ENCODE results near the gene RFX5. TPM values are rescaled to one million over a fixed set of nuclear protein-coding genes. Genes with fewer than 3 reads are reported as not detected.

RFX5 gene
- total and polyA plus RNA-seq, 2 experiments from 2014 or later, result 14.1 to 48.8 TPM

DNA sequence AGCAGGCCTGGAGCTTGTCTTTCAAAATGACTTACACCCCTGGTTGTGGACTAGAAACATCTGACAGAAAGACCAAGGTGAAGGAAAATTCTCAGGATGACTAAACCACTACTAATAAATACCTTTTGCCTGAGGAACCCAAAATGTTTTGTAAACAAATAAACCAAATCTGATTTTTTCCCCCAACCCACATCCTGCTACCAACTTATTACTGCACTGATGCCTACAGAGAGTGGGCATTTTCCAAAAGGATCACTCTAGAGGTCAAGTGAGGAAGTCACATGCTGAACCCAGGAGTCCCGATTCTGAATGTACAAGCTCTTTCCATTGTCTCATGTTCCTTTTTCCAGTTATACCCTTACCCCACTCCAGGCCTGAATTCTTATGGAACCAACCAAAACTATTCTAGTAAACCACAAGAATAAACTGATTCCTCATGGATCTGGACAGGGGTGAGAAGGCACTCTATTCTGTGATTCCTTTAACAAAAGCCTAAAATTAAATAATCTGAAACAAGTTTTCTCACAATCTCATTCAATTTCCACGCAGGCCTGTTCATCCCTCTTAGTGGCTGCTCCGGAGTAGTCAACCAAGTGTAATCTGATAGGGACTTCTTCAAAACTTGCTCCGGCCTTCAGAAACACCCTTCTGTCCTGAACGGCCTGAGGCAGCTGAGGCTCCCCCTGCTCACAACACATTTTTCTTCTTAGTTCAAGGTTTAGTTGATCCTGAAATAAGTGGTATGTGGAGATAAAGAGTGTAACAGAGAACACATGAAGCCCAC, 21.2 kb downstream of the RFX5 start:
- 29% methylated on average over 5 of the region's 5 CpGs for WGBS (ENCODE audit: low lambda C conversion rate, missing lambda C conversion rate)
- Histone ChIP-seq H3K27ac (peak overlapping the region; percentile 96), H3K4me1 (ENCODE audit: insufficient read depth) (peaks cover 18% of the 10 kb centered on the region), H3K36me3 (replicated peaks; ENCODE audit: insufficient read depth, low read depth) (no peaks in the 10 kb centered on the region), H3K4me2 (peak overlapping the region; percentile 79), H2AFZ (no peak overlapping the region), H3K79me2 (peaks cover 60% of the 10 kb centered on the region), H3K27me3 (no peaks in the 10 kb centered on the region), H3K4me3 (peak overlapping the region; percentile 65), H3K9me3 (ENCODE audit: low read depth) (no peaks in the 10 kb centered on the region), H3K9me2 (replicated peaks; ENCODE audit: insufficient read depth) (no peaks in the 10 kb centered on the region), H4K20me1 (ENCODE audit: insufficient read depth, poor library complexity, severe bottlenecking) (no peaks in the 10 kb centered on the region)
- no peak for TF ChIP-seq EZH2 (IDR thresholded peaks at IDR 0.05; ENCODE audit: borderline replicate concordance)
- DNase-seq (ENCODE audit: low spot score), result no peak

DNA sequence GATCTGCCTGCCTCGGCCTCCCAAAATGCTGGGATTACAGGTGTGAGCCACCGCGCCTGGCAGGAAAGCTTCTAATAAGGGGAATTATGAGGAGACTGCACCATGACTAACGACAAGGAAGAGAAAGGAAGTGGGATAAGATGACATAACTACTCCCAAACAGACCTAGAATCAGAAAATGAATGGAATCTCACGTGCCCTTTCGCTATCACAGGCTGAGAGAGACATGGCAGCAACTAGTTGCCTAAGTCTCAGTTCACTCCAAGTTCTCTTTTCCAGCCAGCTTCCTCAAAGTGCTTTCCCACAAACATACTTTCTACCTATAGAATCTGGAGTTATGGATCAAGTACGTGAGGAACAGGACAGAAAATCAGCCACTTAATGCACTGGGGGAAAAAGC, 21.8 kb downstream of the RFX5 start:
- TF ChIP-seq, protein P1, sequence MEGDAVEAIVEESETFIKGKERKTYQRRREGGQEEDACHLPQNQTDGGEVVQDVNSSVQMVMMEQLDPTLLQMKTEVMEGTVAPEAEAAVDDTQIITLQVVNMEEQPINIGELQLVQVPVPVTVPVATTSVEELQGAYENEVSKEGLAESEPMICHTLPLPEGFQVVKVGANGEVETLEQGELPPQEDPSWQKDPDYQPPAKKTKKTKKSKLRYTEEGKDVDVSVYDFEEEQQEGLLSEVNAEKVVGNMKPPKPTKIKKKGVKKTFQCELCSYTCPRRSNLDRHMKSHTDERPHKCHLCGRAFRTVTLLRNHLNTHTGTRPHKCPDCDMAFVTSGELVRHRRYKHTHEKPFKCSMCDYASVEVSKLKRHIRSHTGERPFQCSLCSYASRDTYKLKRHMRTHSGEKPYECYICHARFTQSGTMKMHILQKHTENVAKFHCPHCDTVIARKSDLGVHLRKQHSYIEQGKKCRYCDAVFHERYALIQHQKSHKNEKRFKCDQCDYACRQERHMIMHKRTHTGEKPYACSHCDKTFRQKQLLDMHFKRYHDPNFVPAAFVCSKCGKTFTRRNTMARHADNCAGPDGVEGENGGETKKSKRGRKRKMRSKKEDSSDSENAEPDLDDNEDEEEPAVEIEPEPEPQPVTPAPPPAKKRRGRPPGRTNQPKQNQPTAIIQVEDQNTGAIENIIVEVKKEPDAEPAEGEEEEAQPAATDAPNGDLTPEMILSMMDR (IDR thresholded peaks at IDR 0.05; ENCODE audit: poor library complexity), result no peak
- TF ChIP-seq EZH2 (IDR thresholded peaks at IDR 0.05; ENCODE audit: borderline replicate concordance) (no peak), EZH2phosphoT487 (IDR thresholded peaks at IDR 0.05; ENCODE audit: low read depth, severe bottlenecking, unreplicated experiment) (no peak)
- WGBS (ENCODE audit: low lambda C conversion rate, missing lambda C conversion rate), result 88% methylated on average over 7 of the region's 7 CpGs
- no peak for DNase-seq (ENCODE audit: low spot score)
- Histone ChIP-seq H3K27ac (peak overlapping the region; percentile 96), H3K9me2 (replicated peaks; ENCODE audit: insufficient read depth) (no peaks in the 10 kb centered on the region), H3K9me3 (ENCODE audit: low read depth) (no peaks in the 10 kb centered on the region), H3K36me3 (replicated peaks; ENCODE audit: insufficient read depth, low read depth) (no peaks in the 10 kb centered on the region), H2AFZ (no peak overlapping the region), H3K27me3 (no peaks in the 10 kb centered on the region), H3K4me3 (no peak overlapping the region), H3K79me2 (peaks cover 66% of the 10 kb centered on the region), H3K4me1 (ENCODE audit: insufficient read depth) (peaks cover 18% of the 10 kb centered on the region), H3K4me2 (peak overlapping the region; percentile 79), H4K20me1 (ENCODE audit: insufficient read depth, poor library complexity, severe bottlenecking) (no peaks in the 10 kb centered on the region)

DNA sequence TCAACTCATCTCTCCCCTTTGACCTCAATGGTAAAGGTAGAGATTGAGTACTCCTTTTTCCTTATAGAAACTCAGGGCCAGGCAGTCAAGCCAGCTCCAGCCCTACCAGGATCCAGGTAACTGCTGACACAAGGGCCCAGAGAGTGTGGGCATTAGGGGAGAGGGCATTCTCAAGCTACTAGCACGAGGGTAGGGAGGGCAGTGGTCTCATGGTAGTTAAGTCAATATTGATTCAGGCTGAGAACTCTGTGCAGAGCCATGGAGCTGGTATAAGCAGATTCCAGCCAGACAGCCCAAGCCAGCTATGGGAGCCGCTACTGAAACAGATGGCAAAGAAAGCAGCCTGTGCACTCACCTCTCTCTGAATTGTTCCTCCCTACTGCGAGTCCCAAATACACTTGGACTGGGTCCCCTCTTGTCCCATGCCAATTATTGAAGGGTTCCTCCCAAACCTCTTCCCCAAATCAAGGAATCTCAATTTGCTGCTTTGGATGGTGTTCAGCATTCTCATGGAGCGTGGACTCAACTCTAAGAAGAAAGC, 22.6 kb downstream of the RFX5 start:
- H3K79me2 ChIP-seq, result peaks cover 71% of the 10 kb centered on the region
- H2AFZ ChIP-seq, result no peak overlapping the region

DNA sequence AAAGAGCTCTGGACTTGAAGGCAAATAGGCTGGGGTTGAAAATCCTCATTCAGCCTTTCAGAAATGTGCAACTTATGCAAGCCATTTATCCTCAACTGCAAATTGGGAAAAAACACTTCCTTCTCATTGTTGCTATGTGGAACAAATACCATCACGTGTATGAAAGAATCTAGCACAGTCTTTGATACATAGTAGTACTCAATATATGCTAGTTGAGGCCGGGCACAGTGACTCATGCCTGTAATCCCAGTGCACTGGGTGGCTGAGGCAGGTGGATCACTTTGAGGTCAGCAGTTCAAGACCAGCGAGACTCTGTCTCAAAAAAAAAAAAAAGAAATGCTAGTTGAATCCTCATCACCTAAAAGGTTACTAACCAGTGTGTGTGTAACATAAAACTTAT, 28.1 kb downstream of the RFX5 start:
- Histone ChIP-seq H2AFZ (no peak overlapping the region), H3K36me3 (replicated peaks; ENCODE audit: insufficient read depth, low read depth) (no peaks in the 10 kb centered on the region), H4K20me1 (ENCODE audit: insufficient read depth, poor library complexity, severe bottlenecking) (no peaks in the 10 kb centered on the region), H3K27ac (no peak overlapping the region), H3K27me3 (no peaks in the 10 kb centered on the region), H3K4me2 (no peak overlapping the region), H3K79me2 (peaks cover 61% of the 10 kb centered on the region), H3K4me1 (ENCODE audit: insufficient read depth) (peaks cover 8% of the 10 kb centered on the region), H3K4me3 (no peak overlapping the region), H3K9me3 (ENCODE audit: low read depth) (no peaks in the 10 kb centered on the region), H3K9me2 (replicated peaks; ENCODE audit: insufficient read depth) (no peaks in the 10 kb centered on the region)
- 90% methylated on average over 3 of the region's 3 CpGs for WGBS (ENCODE audit: low lambda C conversion rate, missing lambda C conversion rate)
- no peak for DNase-seq (ENCODE audit: low spot score)
- TF ChIP-seq, protein P1 (IDR thresholded peaks at IDR 0.05; ENCODE audit: poor library complexity), result no peak
- TF ChIP-seq EZH2 (IDR thresholded peaks at IDR 0.05; ENCODE audit: borderline replicate concordance) (no peak), EZH2phosphoT487 (IDR thresholded peaks at IDR 0.05; ENCODE audit: low read depth, severe bottlenecking, unreplicated experiment) (no peak)

More for the DNA sequence above, 22.6 kb downstream of the RFX5 start:
- no peak overlapping the region for H3K4me2 ChIP-seq
- WGBS (ENCODE audit: low lambda C conversion rate, missing lambda C conversion rate), result 88% methylated on average over 4 of the region's 4 CpGs
- H3K27ac ChIP-seq, result no peak overlapping the region
- H4K20me1 ChIP-seq (ENCODE audit: insufficient read depth, poor library complexity, severe bottlenecking), result no peaks in the 10 kb centered on the region
- no peak overlapping the region for H3K4me3 ChIP-seq
- TF ChIP-seq EZH2phosphoT487 (IDR thresholded peaks at IDR 0.05; ENCODE audit: low read depth, severe bottlenecking, unreplicated experiment), result no peak
- no peak for TF ChIP-seq EZH2 (IDR thresholded peaks at IDR 0.05; ENCODE audit: borderline replicate concordance)
- TF ChIP-seq, protein P1 (IDR thresholded peaks at IDR 0.05; ENCODE audit: poor library complexity), result no peak
- H3K36me3 ChIP-seq (replicated peaks; ENCODE audit: insufficient read depth, low read depth), result no peaks in the 10 kb centered on the region
- H3K9me2 ChIP-seq (replicated peaks; ENCODE audit: insufficient read depth), result no peaks in the 10 kb centered on the region
- no peaks in the 10 kb centered on the region for H3K27me3 ChIP-seq
- H3K9me3 ChIP-seq (ENCODE audit: low read depth), result no peaks in the 10 kb centered on the region
- DNase-seq (ENCODE audit: low spot score), result no peak
- peaks cover 18% of the 10 kb centered on the region for H3K4me1 ChIP-seq (ENCODE audit: insufficient read depth)
